ENCODE data around the gene TIMP3.
"Not testable (repeated sequence)": the region's sequence is repeated elsewhere in the genome, so short reads cannot be mapped to it uniquely, and the experiment has no call there.

The TIMP3 gene

DNA sequence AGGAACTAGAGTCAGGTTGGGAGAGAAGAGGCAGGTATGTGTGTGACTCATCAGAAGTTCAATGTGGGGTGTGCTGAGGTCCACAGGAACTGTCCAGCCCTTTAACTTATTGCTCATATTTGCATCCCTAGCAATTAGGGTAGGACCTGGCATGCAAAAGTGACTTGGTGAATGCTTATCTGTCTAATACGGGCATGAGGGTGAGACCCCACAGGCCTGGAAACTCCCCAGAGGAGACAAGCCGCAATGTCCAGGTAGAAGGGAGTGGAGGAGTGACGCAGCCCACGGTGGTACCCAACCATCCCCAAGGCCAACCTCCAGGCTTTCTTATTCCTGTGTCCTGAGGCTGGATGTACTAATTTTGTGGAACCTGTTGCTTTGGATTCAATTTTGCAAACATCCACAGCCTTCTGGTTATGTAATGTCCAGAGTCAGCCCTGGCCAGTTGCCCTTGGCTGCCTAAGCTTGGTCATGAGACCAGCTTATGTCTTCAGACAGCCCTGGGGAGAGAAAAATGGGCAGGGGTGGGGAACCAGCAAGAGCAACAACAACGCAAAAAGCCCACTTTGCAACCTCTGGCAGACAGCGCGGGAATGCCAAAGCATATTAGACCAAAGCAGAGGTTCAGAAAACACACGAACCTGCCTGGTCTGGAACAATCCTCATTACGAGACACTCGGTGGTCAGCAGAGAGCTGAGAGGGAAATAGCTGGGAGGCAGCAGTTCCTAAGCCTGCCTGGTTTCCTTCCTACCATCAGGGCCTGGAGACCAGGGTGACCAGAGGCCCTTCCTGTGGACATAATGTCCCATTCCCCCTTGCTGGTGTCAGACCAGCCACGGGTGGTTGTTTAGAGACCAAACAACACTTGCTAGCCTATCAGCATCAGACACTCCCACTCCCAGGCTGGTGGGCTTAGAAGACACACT is 49.3 kb downstream of the TIMP3 start:
- in situ Hi-C loops (cut with MboI; ENCODE audit: low sequenced_read_pairs): no loop called here

DNA sequence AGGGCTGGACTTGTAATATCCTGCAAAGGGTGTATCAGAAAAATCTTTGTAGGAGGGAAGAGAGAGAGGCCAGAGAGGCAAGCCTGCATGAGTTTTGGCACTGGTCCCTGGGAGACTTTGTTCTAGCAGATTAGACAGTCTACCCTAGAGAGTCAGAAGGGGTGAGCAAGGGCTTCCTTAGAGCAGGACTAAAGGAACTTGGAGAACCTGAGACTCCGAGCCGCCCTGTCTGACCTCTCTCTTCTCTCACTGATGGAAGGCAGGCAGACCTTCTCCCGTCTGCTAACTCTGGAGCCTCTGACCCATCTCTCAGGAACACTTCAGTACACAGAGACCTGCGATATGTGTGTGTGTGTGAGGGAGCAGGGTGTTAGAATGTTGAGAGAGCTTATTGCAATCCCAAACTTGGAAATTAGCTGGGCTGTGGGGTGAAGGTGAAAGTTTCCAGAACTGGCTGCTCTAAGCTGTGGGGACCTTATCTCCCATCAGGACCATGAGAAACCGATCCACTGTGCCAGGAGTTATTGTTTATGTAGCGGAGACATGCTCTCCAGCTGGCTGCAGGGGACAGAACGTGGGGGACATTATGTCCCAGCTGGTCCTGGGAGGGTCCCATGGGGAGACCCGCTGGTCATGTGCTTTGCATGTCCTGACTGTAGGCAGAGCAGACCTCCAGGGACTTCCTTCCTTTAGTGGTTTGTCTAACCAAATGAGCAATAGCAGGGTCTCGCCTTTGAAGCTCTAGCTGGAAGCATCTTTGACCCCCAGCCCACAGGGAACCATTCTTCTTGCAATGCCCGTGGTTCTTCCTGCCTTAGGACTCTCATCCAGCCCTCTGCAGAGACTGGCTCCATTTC is 51.1 kb downstream of the TIMP3 start:
- in situ Hi-C loops (cut with MboI; ENCODE audit: low sequenced_read_pairs): no loop called here

DNA sequence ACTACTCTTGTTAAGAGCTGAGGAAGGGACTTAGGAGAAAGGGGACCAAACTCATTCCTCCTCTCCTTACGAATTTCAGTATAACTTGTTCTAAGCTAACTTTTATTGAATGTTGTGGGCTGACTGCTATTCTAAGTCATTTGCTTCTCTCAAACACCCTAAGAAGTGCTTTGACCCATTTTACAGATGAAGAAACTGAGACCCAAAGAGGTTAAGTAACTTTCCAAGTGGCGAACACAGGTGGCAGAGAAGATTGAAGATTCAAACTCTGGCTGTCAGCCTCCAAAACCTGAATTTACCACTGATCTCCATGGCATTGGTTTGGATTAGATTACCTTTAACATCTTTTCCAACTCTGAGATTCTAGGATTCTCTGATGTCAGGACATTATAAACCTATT is 52.2 kb downstream of the TIMP3 start:
- in situ Hi-C loops (cut with MboI; ENCODE audit: low sequenced_read_pairs): no loop called here

GRCh38 chr22:32854351-32854804 is 52.9 kb downstream of the TIMP3 start:
- in situ Hi-C loops (cut with MboI; ENCODE audit: low sequenced_read_pairs): no loop called here

- in situ Hi-C loops (cut with MboI; ENCODE audit: low sequenced_read_pairs): no loop called here
Measured at GRCh38 chr22:32855045-32855756, 53.7 kb downstream of the TIMP3 start.

- in situ Hi-C loops (cut with MboI; ENCODE audit: low sequenced_read_pairs): no loop called here
Measured at GRCh38 chr22:32858121-32858703, 56.7 kb downstream of the TIMP3 start.

- in situ Hi-C loops (cut with MboI; ENCODE audit: low sequenced_read_pairs): no loop called here
Measured at GRCh38 chr22:32858957-32859356, 57.5 kb downstream of the TIMP3 start.

- in situ Hi-C loops (cut with MboI; ENCODE audit: low sequenced_read_pairs): no loop called here
Measured at GRCh38 chr22:32859743-32860142, 58.2 kb downstream of the TIMP3 start.

DNA sequence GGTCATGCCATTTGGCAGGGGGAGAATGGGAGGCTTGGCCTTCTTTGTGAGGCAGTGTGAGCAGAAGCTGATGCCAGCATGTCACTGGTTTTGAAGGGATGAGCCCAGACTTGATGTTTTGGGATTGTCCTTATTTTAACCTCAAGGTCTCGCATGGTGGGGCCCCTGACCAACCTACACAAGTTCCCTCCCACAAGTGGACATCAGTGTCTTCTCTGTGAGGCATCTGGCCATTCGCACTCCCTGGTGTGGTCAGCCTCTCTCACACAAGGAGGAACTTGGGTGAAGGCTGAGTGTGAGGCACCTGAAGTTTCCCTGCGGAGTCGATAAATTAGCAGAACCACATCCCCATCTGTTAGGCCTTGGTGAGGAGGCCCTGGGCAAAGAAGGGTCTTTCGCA is 59.8 kb downstream of the TIMP3 start:
- in situ Hi-C loops (cut with MboI; ENCODE audit: low sequenced_read_pairs): no loop called here

- in situ Hi-C loops (cut with MboI; ENCODE audit: low sequenced_read_pairs): no loop called here
Measured at GRCh38 chr22:32862083-32862482, 60.6 kb downstream of the TIMP3 start.

DNA sequence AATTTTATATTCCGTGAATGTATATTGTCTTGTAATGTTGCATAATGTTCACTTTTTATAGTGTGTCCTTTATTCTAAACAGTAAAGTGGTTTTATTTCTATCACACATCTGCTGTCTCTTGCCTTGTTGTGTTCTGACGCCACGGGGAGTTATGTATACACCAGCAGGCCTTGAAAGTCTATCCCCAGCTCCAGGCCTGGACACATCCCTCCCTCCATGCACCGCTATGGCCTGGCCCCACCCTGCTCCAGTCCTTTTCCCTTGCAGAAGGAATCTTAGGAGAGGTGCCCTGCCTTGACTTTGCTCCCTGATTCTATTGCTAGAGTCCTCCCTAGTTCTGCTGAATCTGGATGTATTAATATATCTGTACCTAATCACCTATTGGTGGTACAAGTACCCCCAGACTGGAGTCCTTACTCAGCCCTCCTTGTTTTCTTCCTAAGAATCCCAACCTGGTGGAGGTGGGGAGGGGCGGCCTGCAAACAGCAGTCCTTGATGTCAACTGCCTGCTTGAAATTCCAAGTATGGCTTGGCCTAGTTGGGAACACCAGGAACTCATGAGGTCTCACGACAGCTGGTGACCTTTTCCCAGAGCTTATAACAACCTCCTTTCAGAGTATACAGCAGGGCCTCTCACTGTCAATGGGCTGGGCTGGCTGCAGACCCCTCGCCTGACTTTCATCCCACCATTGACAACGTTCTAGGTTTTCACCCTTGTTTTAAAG is 61.6 kb downstream of the TIMP3 start:
- in situ Hi-C loops (cut with MboI; ENCODE audit: low sequenced_read_pairs): no loop called here

- in situ Hi-C loops (cut with MboI; ENCODE audit: low sequenced_read_pairs): no loop called here
Measured at GRCh38 chr22:32864041-32864440, 62.5 kb downstream of the TIMP3 start.

DNA sequence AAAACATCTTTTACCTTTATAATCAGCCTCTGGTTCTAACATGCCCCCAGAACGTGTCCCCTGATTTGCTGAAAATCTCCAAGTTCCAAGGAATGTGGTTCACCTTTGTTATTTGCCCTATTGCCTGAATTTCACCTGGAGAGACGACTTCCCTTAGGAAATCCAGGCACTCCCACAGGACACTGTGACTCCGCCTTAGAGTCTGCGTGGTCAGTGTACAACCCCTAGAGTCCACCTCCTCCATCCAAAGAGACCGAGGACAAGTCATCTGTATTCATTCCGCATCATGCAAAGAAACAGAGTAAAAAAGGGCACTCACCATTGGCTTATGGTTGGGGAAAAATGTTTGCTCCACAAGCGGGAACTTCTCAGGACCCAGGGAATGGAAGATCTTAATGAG is 63.1 kb downstream of the TIMP3 start:
- in situ Hi-C loops (cut with MboI; ENCODE audit: low sequenced_read_pairs): no loop called here

GRCh38 chr22:32866953-32867352 is 65.4 kb downstream of the TIMP3 start:
- in situ Hi-C loops (cut with MboI; ENCODE audit: low sequenced_read_pairs): no loop called here

- in situ Hi-C loops (cut with MboI; ENCODE audit: low sequenced_read_pairs): no loop called here
Measured at GRCh38 chr22:32868946-32869345, 67.4 kb downstream of the TIMP3 start.

- in situ Hi-C loops (cut with MboI; ENCODE audit: low sequenced_read_pairs): no loop called here
Measured at GRCh38 chr22:32870474-32870873, 69.0 kb downstream of the TIMP3 start.

DNA sequence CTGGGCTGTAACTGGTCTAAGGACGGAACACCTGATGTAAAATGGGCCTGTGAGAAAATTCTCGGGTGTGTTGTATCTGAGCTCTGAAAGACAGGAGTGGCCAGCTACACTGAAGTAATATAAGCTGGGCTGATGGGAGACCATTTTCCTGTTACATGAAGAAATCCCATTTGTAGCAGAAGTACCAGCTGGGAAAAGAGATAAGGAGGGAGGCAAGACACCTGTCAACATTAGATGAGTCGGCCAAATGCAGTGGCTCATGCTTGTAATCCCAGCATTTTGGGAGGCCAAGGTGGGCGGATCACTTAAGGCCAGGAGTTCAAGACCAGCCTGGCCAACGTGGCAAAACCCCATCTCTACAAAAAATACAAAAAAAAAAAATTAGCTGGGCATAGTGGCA is 72.1 kb downstream of the TIMP3 start:
- in situ Hi-C loops (cut with MboI; ENCODE audit: low sequenced_read_pairs): not testable (repeated sequence)

DNA sequence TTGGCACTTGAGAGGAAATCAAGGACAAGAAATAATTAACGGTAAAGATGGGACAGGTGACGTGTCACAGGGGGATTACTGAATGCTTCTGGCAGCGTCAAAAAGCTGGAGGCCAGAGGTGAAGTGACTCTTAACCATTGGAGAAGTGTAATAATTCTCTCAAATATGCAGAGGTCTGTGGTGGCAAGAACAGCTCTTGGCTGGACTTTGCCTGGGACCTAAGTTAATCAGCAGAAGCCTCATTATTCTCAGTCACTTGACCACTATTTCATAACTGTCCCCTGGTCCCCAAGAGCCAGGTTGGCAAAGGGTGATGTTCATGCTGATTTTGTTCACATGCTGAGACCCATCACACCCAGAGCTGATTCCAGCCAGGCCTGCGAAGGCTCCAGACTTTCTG is 72.9 kb downstream of the TIMP3 start:
- in situ Hi-C loops (cut with MboI; ENCODE audit: low sequenced_read_pairs): no loop called here

- in situ Hi-C loops (cut with MboI; ENCODE audit: low sequenced_read_pairs): no loop called here
Measured at GRCh38 chr22:32874976-32875375, 73.5 kb downstream of the TIMP3 start.

DNA sequence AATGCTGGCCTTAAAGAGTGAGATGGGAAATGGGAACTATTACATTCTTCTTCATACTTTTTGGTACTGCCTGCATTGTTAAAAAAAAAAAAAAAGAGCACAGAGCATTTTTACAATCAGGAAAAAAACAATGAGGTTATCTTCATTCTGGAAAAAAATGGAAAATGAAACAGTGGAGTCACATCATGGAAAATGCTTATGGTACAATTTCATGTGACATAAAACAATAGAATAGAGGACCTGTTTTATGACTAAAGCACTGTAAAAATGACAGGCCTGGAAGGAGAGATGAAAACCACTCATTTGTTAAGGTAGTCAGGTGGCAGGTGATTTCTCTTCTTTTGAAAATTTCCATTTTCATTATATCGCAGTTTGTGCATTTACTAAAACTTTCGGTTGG is 75.0 kb downstream of the TIMP3 start:
- in situ Hi-C loops (cut with MboI; ENCODE audit: low sequenced_read_pairs): no loop called here

Measured in hTERT RPE-1 (cell line).